Endometrial microvascular endothelial cells (primary cell): Measurements from ENCODE around the gene SUCLG2. TPM values are rescaled to one million over a fixed set of nuclear protein-coding genes. Genes with fewer than 3 reads are reported as not detected.
"Not testable (repeated sequence)": the region's sequence is repeated elsewhere in the genome, so short reads cannot be mapped to it uniquely, and the experiment has no call there.

ENCODE experiments used
- in situ Hi-C: cut with HindIII; loops from 2 replicates; pipeline ENCODE4 v1.10.0; 2017; ENCODE audit warnings: low sequenced_read_pairs, low pct_unique_long_range_greater_than_20kb; ENCODE audit errors: inconsistent ontology term
- total RNA-seq: library from RNA; depleted of rRNA; stranded (reverse); fragments of >200 nt; gene quantifications from one replicate; pipeline ENCODE4 v1.2.3, GENCODE V29; 2015; ENCODE audit errors: inconsistent ontology term

Gene SUCLG2
- total RNA-seq, 1 donor from 2014 or later: 66.3 TPM

DNA sequence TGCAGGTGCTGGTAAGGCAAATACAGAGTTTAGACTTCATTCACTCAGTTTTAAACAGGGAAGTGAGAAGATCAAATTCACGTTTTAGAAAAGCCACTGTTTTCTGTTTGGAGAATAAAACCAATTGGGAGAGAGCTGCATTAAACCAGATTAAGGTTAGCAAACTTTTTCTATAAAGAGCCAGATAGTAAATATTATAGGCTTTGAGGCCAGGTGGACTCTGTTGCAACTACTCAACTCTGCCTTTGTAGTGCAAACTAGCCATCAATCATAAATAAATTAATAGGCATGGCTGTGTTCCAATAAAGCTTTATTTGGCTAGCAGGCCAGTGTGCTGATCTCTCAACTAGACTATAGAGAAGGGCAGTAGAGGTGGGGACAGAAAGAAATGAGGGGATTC, 33.5 kb downstream of the SUCLG2 start:
- in situ Hi-C loops: no loop called here

DNA sequence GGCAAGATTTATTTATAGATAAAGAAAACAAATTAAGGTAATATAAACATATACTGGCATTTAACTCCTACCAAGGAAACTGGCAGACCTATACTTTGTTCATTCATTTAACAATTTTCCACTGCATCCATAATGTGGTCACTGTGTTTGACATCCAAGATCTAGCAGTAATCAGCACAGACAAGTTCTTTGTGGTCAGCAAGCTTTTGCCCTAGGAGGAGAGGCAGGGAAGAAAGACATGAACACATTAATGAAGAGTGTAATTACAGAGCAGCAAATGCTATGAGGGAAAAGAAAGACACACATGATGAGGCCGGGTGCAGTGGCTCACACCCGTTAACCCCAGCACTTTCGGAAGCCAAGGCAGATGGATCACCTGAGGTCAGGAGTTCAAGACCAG, 34.4 kb downstream of the SUCLG2 start:
- in situ Hi-C loops: no loop called here

- in situ Hi-C loops: no loop called here
These were observed 36.9 kb downstream of the SUCLG2 start for GRCh38 chr3:67617518-67617917.

- in situ Hi-C loops: no loop called here
These were observed 38.4 kb downstream of the SUCLG2 start for GRCh38 chr3:67616046-67616445.

DNA sequence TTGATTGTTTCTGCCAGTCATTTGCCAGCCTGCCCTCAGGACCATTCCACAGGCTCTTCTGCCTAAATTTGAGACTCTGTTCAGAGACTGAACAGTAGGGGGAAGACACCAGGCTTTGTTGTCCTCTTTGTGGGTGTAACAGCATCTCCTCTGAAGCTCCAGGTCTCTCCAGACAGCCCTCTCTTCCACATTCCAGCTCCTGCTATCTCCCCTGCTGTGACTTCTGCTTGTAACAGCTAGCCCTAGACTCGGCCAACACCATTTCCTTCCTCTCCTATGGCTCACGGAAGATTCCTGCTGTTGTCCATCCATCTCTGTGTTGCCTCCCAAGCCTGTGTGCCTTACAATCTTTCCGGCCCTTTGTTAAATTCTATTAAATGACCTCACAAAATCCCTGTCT, 40.2 kb downstream of the SUCLG2 start:
- in situ Hi-C loops: no loop called here

DNA sequence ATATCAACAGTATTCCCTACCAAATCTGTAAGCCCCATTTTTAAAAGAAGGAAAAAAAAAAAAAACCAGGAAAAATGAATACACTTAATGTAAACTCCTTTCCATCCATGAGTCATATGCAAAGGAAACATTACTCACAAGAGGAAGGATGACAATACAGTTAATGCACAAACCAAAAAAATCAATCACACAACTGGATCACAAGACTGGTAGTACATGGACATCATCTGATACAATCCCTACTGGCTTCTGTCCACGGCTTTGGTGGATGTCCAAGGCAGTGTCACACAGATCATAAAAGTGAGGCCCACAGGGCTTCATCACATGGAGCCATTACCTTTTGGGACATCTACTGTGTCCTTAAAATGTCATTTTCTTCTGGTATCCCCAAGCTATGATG, 44.0 kb downstream of the SUCLG2 start:
- in situ Hi-C loops: no loop called here

DNA sequence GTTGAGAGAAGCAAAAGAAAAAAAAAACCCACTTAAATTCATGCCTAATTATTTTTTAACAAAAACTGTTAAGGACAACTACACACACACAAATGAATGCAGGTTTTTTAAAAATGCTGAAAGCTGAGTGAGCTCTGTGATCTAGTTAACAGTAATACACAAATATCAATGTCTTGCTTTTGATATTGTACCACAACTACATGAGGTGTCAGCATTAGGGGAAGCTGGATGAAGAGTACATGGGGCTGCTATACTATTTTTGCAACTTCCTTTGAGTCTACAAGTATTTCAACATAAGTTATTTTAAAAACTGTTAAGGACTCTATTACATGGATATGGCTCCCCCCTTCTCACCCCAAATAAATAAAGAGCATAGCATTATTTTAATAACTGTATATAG, 44.7 kb downstream of the SUCLG2 start:
- in situ Hi-C loops: no loop called here

GRCh38 chr3:67608034-67608433, 46.4 kb downstream of the SUCLG2 start:
- in situ Hi-C loops: no loop called here

GRCh38 chr3:67605377-67605776, 49.0 kb downstream of the SUCLG2 start:
- in situ Hi-C loops: no loop called here

DNA sequence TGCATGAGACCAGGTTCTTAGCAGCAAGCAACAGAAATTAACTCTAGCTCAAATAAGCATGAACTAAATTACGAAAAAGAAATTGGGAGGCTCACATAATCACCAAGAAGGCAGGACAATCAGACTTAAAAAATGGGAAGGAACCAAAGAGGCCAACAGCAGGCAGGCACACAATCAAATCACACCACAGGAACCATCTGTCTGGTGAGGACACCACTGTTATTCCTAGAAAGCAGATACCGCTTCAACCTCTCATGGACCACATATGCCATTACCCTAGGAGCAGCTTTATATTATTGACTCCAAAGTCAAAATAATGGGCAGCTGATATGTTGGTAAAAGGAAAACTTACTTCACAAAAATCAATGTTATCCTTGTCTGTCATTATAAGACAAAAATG, 51.6 kb downstream of the SUCLG2 start:
- in situ Hi-C loops: no loop called here

DNA sequence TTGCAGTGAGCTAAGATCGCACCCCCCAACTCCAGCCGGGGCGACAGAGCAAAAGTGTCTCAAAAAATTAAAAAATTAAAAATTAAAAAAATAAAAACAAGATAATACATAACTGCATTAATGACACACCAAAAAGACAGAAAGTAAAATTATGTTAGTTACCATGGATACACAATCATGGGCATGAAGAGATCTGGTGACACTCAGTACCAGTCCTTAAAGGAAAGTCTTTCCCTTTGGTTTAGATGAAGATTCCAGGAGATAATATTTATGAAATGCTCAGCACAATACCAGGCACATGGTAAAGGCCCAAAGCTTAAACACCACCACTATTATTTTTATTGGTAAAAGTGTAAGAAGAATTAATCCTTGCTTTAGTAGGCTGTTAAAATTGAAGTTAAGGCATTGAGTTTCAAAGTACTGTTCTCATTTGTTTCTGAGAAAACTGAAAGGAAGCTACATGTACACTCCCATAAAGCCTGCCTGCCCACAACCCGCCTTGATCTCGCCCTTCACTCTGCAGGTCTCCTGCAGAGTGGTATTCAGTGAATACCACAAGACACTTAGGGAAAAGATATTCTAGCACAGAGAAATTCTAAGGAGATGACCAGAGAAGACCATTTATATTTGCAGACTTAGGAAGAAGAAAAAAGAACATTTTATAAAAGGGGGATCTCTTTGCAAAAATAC, 52.3 kb downstream of the SUCLG2 start:
- in situ Hi-C loops: no loop called here

DNA sequence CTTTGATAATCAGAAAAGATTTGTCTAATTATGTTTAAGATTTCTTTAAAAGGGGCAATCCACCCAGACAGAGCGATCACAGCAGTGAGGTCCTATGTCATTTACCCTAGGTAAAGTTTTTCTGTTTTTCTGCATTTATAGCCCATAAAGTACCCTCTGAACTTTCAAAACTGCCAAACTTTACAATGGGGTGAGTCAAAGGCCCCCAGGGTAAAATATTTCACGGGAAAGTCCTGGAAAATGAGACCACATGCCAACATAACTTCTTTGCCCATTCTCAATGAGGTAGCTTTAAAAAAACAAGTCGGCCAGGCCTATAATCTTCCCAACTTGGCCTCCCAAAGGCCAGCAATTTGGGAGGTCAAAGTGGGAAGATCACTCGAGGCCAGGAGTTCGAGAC, 53.0 kb downstream of the SUCLG2 start:
- in situ Hi-C loops: no loop called here

- in situ Hi-C loops: no loop called here
These were observed 54.6 kb downstream of the SUCLG2 start for GRCh38 chr3:67599821-67600220.

GRCh38 chr3:67598814-67599556, 55.4 kb downstream of the SUCLG2 start:
- in situ Hi-C loops: no loop called here

- in situ Hi-C loops: no loop called here
These were observed 59.0 kb downstream of the SUCLG2 start for GRCh38 chr3:67595424-67595823.

GRCh38 chr3:67593761-67594234, 60.6 kb downstream of the SUCLG2 start:
- in situ Hi-C loops: no loop called here

DNA sequence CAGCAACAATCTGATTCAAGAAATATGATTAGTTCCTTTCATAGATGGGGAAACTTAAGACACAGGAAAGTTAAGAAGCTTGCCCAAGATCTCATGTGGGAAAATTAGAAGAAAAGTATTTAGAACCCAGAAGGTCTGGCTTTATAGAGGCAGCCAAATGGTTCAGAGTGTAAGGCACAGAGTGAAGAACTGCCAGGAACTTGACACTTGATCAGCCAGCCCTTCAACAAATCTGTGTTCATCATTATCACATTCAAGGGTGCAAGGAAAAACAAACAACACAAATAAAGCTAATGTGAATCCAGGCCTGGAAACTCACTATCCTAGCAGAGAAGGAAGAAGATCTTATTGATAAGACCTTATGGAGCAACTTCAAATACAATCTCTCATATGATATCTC, 62.4 kb downstream of the SUCLG2 start:
- in situ Hi-C loops: no loop called here

- in situ Hi-C loops: no loop called here
These were observed 66.6 kb downstream of the SUCLG2 start for GRCh38 chr3:67587811-67588210.

- in situ Hi-C loops: no loop called here
These were observed 67.1 kb downstream of the SUCLG2 start for GRCh38 chr3:67587301-67587700.

GRCh38 chr3:67584608-67585007, 69.8 kb downstream of the SUCLG2 start:
- in situ Hi-C loops: not testable (repeated sequence)
